Fibroblast of lung (primary cell): ENCODE measurements around the gene CCDC138. TPM values are rescaled to one million over a fixed set of nuclear protein-coding genes. Genes with fewer than 3 reads are reported as not detected.

ENCODE experiments used
- DNase-seq, 2 donors: peaks; one replicate each; pipeline versions ENCODE4 v3.0.0 to v3.0.0-alpha.2; 2010; ENCODE audit warnings: low read depth in 2 of 2
- H2AFZ ChIP-seq: 2 replicates; pipeline ENCODE4 v1.5.1; 2012; ENCODE audit warnings: low read length, control low read depth, inconsistent platforms
- H3K27ac ChIP-seq: 2 replicates; pipeline ENCODE4 v1.5.1; 2011; ENCODE audit warnings: low read length, control low read depth; ENCODE audit not compliant: insufficient read depth
- H3K27me3 ChIP-seq: 2 replicates; pipeline ENCODE4 v1.5.1; 2011; ENCODE audit warnings: mild to moderate bottlenecking, low read length; ENCODE audit not compliant: control insufficient read depth, insufficient read depth
- H3K36me3 ChIP-seq: 2 replicates; pipeline ENCODE4 v1.5.1; 2011; ENCODE audit warnings: low read length; ENCODE audit not compliant: control insufficient read depth, insufficient read depth
- H3K4me1 ChIP-seq: 2 replicates; pipeline ENCODE4 v1.5.1; 2011; ENCODE audit warnings: low read length; ENCODE audit not compliant: control insufficient read depth, insufficient read depth; ENCODE audit errors: extremely low read depth
- H3K4me2 ChIP-seq: 2 replicates; pipeline ENCODE4 v1.5.1; 2011; ENCODE audit warnings: low read length, control low read depth; ENCODE audit not compliant: insufficient read depth; ENCODE audit errors: extremely low read depth
- H3K4me3 ChIP-seq, 4 experiments: fragments of 200-600 bp in 1 of 4; sonication (generic) in 1 of 4; replicated peaks in 1 of 4; 2 replicates each; pipeline ENCODE4 v1.5.1; 2011 to 2016; ENCODE audit warnings: low read length in 4 of 4, low read depth in 3 of 4, mild to moderate bottlenecking in 3 of 4, control low read depth in 2 of 4, inconsistent platforms in 1 of 4, mixed read lengths in 1 of 4; ENCODE audit not compliant: insufficient read depth in 1 of 4; ENCODE audit errors: control extremely low read depth in 1 of 4
- H3K79me2 ChIP-seq: 2 replicates; pipeline ENCODE4 v1.5.1; 2012; ENCODE audit warnings: mild to moderate bottlenecking, low read length, inconsistent platforms; ENCODE audit not compliant: control insufficient read depth, insufficient read depth
- H3K9ac ChIP-seq: 2 replicates; pipeline ENCODE4 v1.5.1; 2011; ENCODE audit warnings: mild to moderate bottlenecking, low read length, control low read depth; ENCODE audit not compliant: insufficient read depth
- H3K9me3 ChIP-seq: 2 replicates; pipeline ENCODE4 v1.5.1; 2012; ENCODE audit warnings: low read depth, low read length; ENCODE audit not compliant: control insufficient read depth, insufficient read depth
- H4K20me1 ChIP-seq: 2 replicates; pipeline ENCODE4 v1.5.1; 2011; ENCODE audit warnings: low read length; ENCODE audit not compliant: control insufficient read depth, insufficient read depth; ENCODE audit errors: extremely low read depth
- CTCF ChIP-seq, 2 donors: IDR thresholded peaks in 1 of 2; conservative IDR thresholded peaks in 1 of 2; 1 replicate in 1 of 2; 2 replicates in 1 of 2; pipeline ENCODE4 v1.5.1; 2011 to 2012; ENCODE audit warnings: low read length in 2 of 2, control low read depth in 1 of 2, inconsistent platforms in 1 of 2, low read depth in 1 of 2, mild to moderate bottlenecking in 1 of 2
- EZH2 ChIP-seq: IDR thresholded peaks from 2 replicates; pipeline ENCODE4 v1.5.1; 2012; ENCODE audit warnings: low read length, control low read depth, mild to moderate bottlenecking; ENCODE audit errors: missing control alignments
- polyA plus RNA-seq, 2 donors: library from polyadenylated mRNA; depleted of rRNA in 1 of 2; stranded (reverse) in 1 of 2; unstranded in 1 of 2; fragments of >200 nt; gene quantifications; 2 replicates each; pipeline ENCODE4 v1.2.1, GENCODE V29; 2011 to 2012; ENCODE audit warnings: missing spikeins in 1 of 2
- total RNA-seq: library from RNA; depleted of rRNA; stranded (reverse); fragments of >200 nt; gene quantifications from 2 replicates; pipeline ENCODE4 v1.2.1, GENCODE V29; 2014

The CCDC138 gene
- total and polyA plus RNA-seq, 2 donors (not counting 1 experiment from before 2014, with no cell fraction given) = 1.7 to 3.3 TPM

- no peak for DNase-seq
- H3K36me3 ChIP-seq = no peaks in the 10 kb centered on the region
- no peak overlapping the region for H3K4me3 ChIP-seq
- H2AFZ ChIP-seq = no peak overlapping the region
- H3K9ac ChIP-seq = no peak overlapping the region
- no peaks in the 10 kb centered on the region for H3K79me2 ChIP-seq
- H3K9me3 ChIP-seq = no peaks in the 10 kb centered on the region
- H4K20me1 ChIP-seq = no peaks in the 10 kb centered on the region
- no peaks in the 10 kb centered on the region for H3K4me1 ChIP-seq
- H3K4me2 ChIP-seq = no peak overlapping the region
- TF ChIP-seq CTCF (conservative IDR thresholded peaks at IDR 0.05 in 1 of 2, IDR thresholded peaks at IDR 0.05 in 1 of 2; ENCODE audit: low read depth in 1 of 2, low read length in 2 of 2) (no peak), EZH2 (no peak)
- no peaks in the 10 kb centered on the region for H3K27me3 ChIP-seq
- H3K27ac ChIP-seq = no peak overlapping the region
These were observed 103.3 kb downstream of the CCDC138 start for GRCh38 chr2:108889907-108890306.

GRCh38 chr2:108893277-108893676 is 106.7 kb downstream of the CCDC138 start:
- Histone ChIP-seq H3K9me3 (no peaks in the 10 kb centered on the region), H3K27me3 (no peaks in the 10 kb centered on the region), H3K79me2 (no peaks in the 10 kb centered on the region), H2AFZ (no peak overlapping the region), H3K4me1 (no peaks in the 10 kb centered on the region), H3K9ac (no peak overlapping the region), H3K4me2 (no peak overlapping the region), H3K27ac (no peak overlapping the region), H4K20me1 (no peaks in the 10 kb centered on the region), H3K36me3 (no peaks in the 10 kb centered on the region), H3K4me3 (no peak overlapping the region)
- TF ChIP-seq EZH2 (no peak), CTCF (conservative IDR thresholded peaks at IDR 0.05 in 1 of 2, IDR thresholded peaks at IDR 0.05 in 1 of 2; ENCODE audit: low read depth in 1 of 2, low read length in 2 of 2) (no peak)
- DNase-seq = no peak

DNA sequence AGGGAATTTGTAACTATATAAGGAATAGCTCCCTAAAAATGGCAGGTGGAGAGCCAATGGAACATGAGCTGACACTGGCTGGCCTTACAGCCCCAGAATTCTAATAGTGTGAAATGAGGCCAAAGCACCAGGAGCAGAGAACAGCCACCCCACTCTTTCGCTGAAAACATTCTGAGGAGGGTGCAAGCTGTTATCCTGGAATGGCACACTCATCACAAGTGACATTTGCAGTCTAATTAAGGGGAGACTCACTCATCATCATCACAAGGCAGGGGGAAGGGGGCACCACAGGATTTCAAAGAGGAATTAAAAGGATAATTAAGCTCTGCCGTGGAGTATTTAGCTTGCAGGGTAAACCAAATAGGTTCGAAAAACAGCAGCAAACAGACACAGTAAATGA is 108.2 kb downstream of the CCDC138 start:
- Histone ChIP-seq H3K4me3 (no peak overlapping the region), H3K79me2 (no peaks in the 10 kb centered on the region), H3K36me3 (no peaks in the 10 kb centered on the region), H3K9me3 (no peaks in the 10 kb centered on the region), H3K4me1 (no peaks in the 10 kb centered on the region), H4K20me1 (no peaks in the 10 kb centered on the region), H3K4me2 (no peak overlapping the region), H2AFZ (no peak overlapping the region), H3K27ac (no peak overlapping the region), H3K27me3 (no peaks in the 10 kb centered on the region), H3K9ac (no peak overlapping the region)
- DNase-seq = no peak
- no peak for TF ChIP-seq EZH2
- TF ChIP-seq CTCF (conservative IDR thresholded peaks at IDR 0.05 in 1 of 2, IDR thresholded peaks at IDR 0.05 in 1 of 2; ENCODE audit: low read depth in 1 of 2, low read length in 2 of 2) = no peak
